Adipose tissue (tissue), 3 donors: ENCODE data around the gene IRF4. TPM values are rescaled to one million over a fixed set of nuclear protein-coding genes. Genes with fewer than 3 reads are reported as not detected.

Experiments used
- H3K27ac ChIP-seq: one replicate; pipeline ENCODE4 v1.5.1; 2013; ENCODE audit warnings: low read depth, low read length
- WGBS, 3 donors: extraction: QIAGEN DNeasy Blood & Tissue Kit; methylation state at CpG; one replicate each; pipeline ENCODE4 v1.1.7; 2013; 5-methylcytosine and 5-hydroxymethylcytosine counted together
- polyA plus RNA-seq, 3 donors: library from polyadenylated mRNA; stranded (reverse); fragments of 200-250 nt; gene quantifications; one replicate each; pipeline ENCODE4 v1.2.3, GENCODE V29; 2013
- donor health status: healthy with polysubstance abuse.
- donor health status: Bipolar disorder and iron deficiency.
- donor health status: healthy.

Gene IRF4
- polyA plus RNA-seq, 3 donors, result 0.40 to 1.3 (median 0.83) TPM

- 1 to 3% (median 3%) methylated on average over 43 to 44 of the region's 44 CpGs for WGBS, 3 donors
- H3K27ac ChIP-seq, result no peak overlapping the region
Measured at GRCh38 chr6:390914-391558, 516 bp upstream of the IRF4 start.

GRCh38 chr6:392441-393390 lies 1.2 kb downstream of the IRF4 start:
- H3K27ac ChIP-seq, result no peak overlapping the region
- 1 to 2% (median 2%) methylated on average over 97 to 108 of the region's 108 CpGs for WGBS, 3 donors

GRCh38 chr6:393391-394221 lies 2.1 kb downstream of the IRF4 start:
- 4 to 7% (median 5%) methylated on average over 33 to 67 of the region's 68 CpGs for WGBS, 3 donors
- H3K27ac ChIP-seq, result no peak overlapping the region

GRCh38 chr6:394641-395289 lies 3.2 kb downstream of the IRF4 start:
- H3K27ac ChIP-seq, result no peak overlapping the region
- WGBS, 3 donors, result 78 to 87% (median 85%) methylated on average over 13 of the region's 13 CpGs

GRCh38 chr6:395432-396125 lies 4.0 kb downstream of the IRF4 start:
- H3K27ac ChIP-seq, result no peak overlapping the region
- 61 to 67% (median 64%) methylated on average over 10 of the region's 10 CpGs for WGBS, 3 donors

GRCh38 chr6:396126-396520 lies 4.6 kb downstream of the IRF4 start:
- WGBS, 3 donors, result 84 to 88% (median 87%) methylated on average over 6 of the region's 6 CpGs
- H3K27ac ChIP-seq, result no peak overlapping the region

GRCh38 chr6:397056-397455 lies 5.5 kb downstream of the IRF4 start:
- no peak overlapping the region for H3K27ac ChIP-seq
- WGBS, 3 donors, result 81 to 89% (median 88%) methylated on average over 13 of the region's 13 CpGs

- 66 to 83% (median 82%) methylated on average over 5 of the region's 5 CpGs for whole genome bisulfite sequencing, 3 donors
Measured at GRCh38 chr6:397604-398003, 6.1 kb downstream of the IRF4 start.

GRCh38 chr6:398065-398464 lies 6.5 kb downstream of the IRF4 start:
- WGBS, 3 donors, result 84 to 92% (median 92%) methylated on average over 2 of the region's 2 CpGs
- H3K27ac ChIP-seq, result no peak overlapping the region

More at GRCh38 chr6:397604-398003, 6.1 kb downstream of the IRF4 start:
- no peak overlapping the region for H3K27ac ChIP-seq

GRCh38 chr6:398558-399078 lies 7.1 kb downstream of the IRF4 start:
- 80 to 87% (median 85%) methylated on average over 13 of the region's 13 CpGs for WGBS, 3 donors
- H3K27ac ChIP-seq, result no peak overlapping the region

GRCh38 chr6:399785-400534 lies 8.4 kb downstream of the IRF4 start:
- no peak overlapping the region for H3K27ac ChIP-seq
- WGBS, 3 donors, result 62 to 69% (median 68%) methylated on average over 11 of the region's 11 CpGs

GRCh38 chr6:400815-401214 lies 9.3 kb downstream of the IRF4 start:
- H3K27ac ChIP-seq, result no peak overlapping the region
- WGBS, 3 donors, result 78 to 87% (median 86%) methylated on average over 6 of the region's 6 CpGs

GRCh38 chr6:401239-401993 lies 9.9 kb downstream of the IRF4 start:
- 58 to 91% (median 89%) methylated on average over 27 of the region's 27 CpGs for WGBS, 3 donors
- no peak overlapping the region for H3K27ac ChIP-seq

GRCh38 chr6:401994-402640 lies 10.6 kb downstream of the IRF4 start:
- no peak overlapping the region for H3K27ac ChIP-seq
- WGBS, 3 donors, result 85 to 89% (median 86%) methylated on average over 14 of the region's 14 CpGs

- no peak overlapping the region for H3K27ac ChIP-seq
- 82 to 91% (median 84%) methylated on average over 17 of the region's 17 CpGs for WGBS, 3 donors
Measured at GRCh38 chr6:402901-403658, 11.5 kb downstream of the IRF4 start.
